ENCODE measurements around the gene NEGR1.

NEGR1 gene

GRCh38 chr1:71350805-71351204 lies 931.5 kb downstream of the NEGR1 start:
- DNase-seq (ENCODE audit: low spot score) = no peak

- DNase-seq (ENCODE audit: low spot score) = no peak
Measured at GRCh38 chr1:71350330-71350729, 932.0 kb downstream of the NEGR1 start.

All from hematopoietic multipotent progenitor cell treated with erythropoietin and hydrocortisone succinate and interleukin-3 and kit ligand, for 15 days (in vitro differentiated cells).